Activated T-helper 2 cell treated with anti-CD3 and anti-CD28 coated beads, Interferon-gamma antibody, Interleukin-2, Interleukin-4, amounts not matched to agents 10 μg/mL and 5 μg/mL and 100 μg/mL, durations not matched to agents 14 hours and 24 hours and 36 hours (primary cell): ENCODE data around the gene FUT6. TPM values are rescaled to one million over a fixed set of nuclear protein-coding genes. Genes with fewer than 3 reads are reported as not detected.

Source experiments
- total RNA-seq: library from RNA; stranded (reverse); gene quantifications from 2 replicates; pipeline ENCODE4 v1.2.3, GENCODE V29; 2022

Gene FUT6
- total RNA-seq, 1 donor from 2014 or later: not detected

Other genes with a start within 250 kb of the FUT6 start
- gene SAFB2, start 216.9 kb downstream of the FUT6 start, total RNA-seq: 96.1 and 96.7 TPM in 2 replicates
- 132 and 143 TPM in 2 replicates for gene SAFB, start 216.6 kb downstream of the FUT6 start, total RNA-seq
- 54.3 and 60.9 TPM in 2 replicates for gene MICOS13, start 159.2 kb downstream of the FUT6 start, total RNA-seq
- gene HSD11B1L, start 158.7 kb downstream of the FUT6 start, total RNA-seq: 2.0 and 2.5 TPM in 2 replicates
- 996 and 1,031 TPM in 2 replicates for gene RPL36, start 149.4 kb downstream of the FUT6 start, total RNA-seq
- gene LONP1, start 119.6 kb downstream of the FUT6 start, total RNA-seq: 192 and 196 TPM in 2 replicates
- not detected in 2 replicates for gene CATSPERD, start 119.1 kb downstream of the FUT6 start, total RNA-seq
- gene PRR22, start 55.0 kb downstream of the FUT6 start, total RNA-seq: 5.7 and 6.1 TPM in 2 replicates
- gene DUS3L, start 48.5 kb downstream of the FUT6 start, total RNA-seq: 74.0 and 84.3 TPM in 2 replicates
- 0.85 and 0.87 TPM in 2 replicates for gene NRTN, start 34.6 kb downstream of the FUT6 start, total RNA-seq
- gene FUT3, start 11.7 kb upstream of the FUT6 start, total RNA-seq: not detected in 2 replicates
- gene FUT5, start 30.8 kb upstream of the FUT6 start, total RNA-seq: not detected in 2 replicates
- gene NDUFA11, start 64.1 kb upstream of the FUT6 start, total RNA-seq: 230 and 246 TPM in 2 replicates
- gene VMAC, start 65.2 kb upstream of the FUT6 start, total RNA-seq: 3.1 and 3.8 TPM in 2 replicates
- gene CAPS, start 74.6 kb upstream of the FUT6 start, total RNA-seq: 3.3 and 4.8 TPM in 2 replicates
- 98.2 and 105 TPM in 2 replicates for gene RANBP3, start 138.4 kb upstream of the FUT6 start, total RNA-seq